ENCODE measurements around the gene MRRF.

GRCh38 chr9:122360891-122361290 lies 96.2 kb downstream of the MRRF start:
- TF ChIP-seq, protein P1, sequence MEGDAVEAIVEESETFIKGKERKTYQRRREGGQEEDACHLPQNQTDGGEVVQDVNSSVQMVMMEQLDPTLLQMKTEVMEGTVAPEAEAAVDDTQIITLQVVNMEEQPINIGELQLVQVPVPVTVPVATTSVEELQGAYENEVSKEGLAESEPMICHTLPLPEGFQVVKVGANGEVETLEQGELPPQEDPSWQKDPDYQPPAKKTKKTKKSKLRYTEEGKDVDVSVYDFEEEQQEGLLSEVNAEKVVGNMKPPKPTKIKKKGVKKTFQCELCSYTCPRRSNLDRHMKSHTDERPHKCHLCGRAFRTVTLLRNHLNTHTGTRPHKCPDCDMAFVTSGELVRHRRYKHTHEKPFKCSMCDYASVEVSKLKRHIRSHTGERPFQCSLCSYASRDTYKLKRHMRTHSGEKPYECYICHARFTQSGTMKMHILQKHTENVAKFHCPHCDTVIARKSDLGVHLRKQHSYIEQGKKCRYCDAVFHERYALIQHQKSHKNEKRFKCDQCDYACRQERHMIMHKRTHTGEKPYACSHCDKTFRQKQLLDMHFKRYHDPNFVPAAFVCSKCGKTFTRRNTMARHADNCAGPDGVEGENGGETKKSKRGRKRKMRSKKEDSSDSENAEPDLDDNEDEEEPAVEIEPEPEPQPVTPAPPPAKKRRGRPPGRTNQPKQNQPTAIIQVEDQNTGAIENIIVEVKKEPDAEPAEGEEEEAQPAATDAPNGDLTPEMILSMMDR (IDR thresholded peaks at IDR 0.05), result no peak
- no peak for TF ChIP-seq POLR2A (IDR thresholded peaks at IDR 0.05)
